K562 (cell line): ENCODE data around the gene GRIA4. TPM values are rescaled to one million over a fixed set of nuclear protein-coding genes. Genes with fewer than 3 reads are reported as not detected.

ENCODE experiments used
- ATAC-seq: fragments of 200-7000 bp; cut with Tn5 transposase; 3 replicates; pipeline ENCODE4 v1.9.1; 2020; ENCODE audit warnings: moderate library complexity
- BruUV-seq: library from RNA; stranded (reverse); fragments of 400-500 nt; replicated peaks from 2 replicates; lab custom pipeline; 2021; lab: Mats Ljungman, UMichigan
- CTCF ChIA-PET: fragments of 300-600 bp; formaldehyde crosslinking; extraction: SDS; loops from one replicate; lab custom pipeline; 2021; ENCODE audit warnings: low intra/inter-chr PET ratio; lab: Yijun Ruan, JAX
- POLR2A ChIA-PET: fragments of 300-600, 350-650 bp; sonication (Branson Sonifier 250); formaldehyde crosslinking; extraction: SDS; loops from one replicate; lab custom pipeline; 2021; ENCODE audit warnings: antibody characterized with exemption, inconsistent platforms; lab: Yijun Ruan, JAX
- DNase-seq, 4 experiments: peaks; one replicate each; pipeline versions ENCODE4 v3.0.0 to v3.0.0-alpha.2; 2011 to 2018; ENCODE audit warnings: low spot score in 3 of 4, mixed read lengths in 3 of 4; ENCODE audit errors: extremely low read depth in 1 of 4
- FAIRE-seq: peaks from 2 replicates; lab custom pipeline; 2011; peaks lifted over from hg19 to GRCh38; lab: Jason Lieb, UNC
- H2AFZ ChIP-seq: 2 replicates; pipeline ENCODE4 v1.6.0; 2011; ENCODE audit warnings: low read depth, low read length, control low read depth, inconsistent platforms
- H3K27ac ChIP-seq: fragments of 200-600 bp; 3 replicates; pipeline ENCODE4 v1.8.0; 2011; ENCODE audit warnings: low read depth, mild to moderate bottlenecking, control low read depth, inconsistent platforms, low read length, moderate library complexity, mixed read lengths; ENCODE audit errors: extremely low read depth
- H3K27me3 ChIP-seq, 2 experiments: fragments of 300-600 bp in 1 of 2; 2 replicates in 1 of 2; 3 replicates in 1 of 2; pipeline versions ENCODE4 v1.6.0 to v1.8.0; 2011; ENCODE audit warnings: inconsistent platforms in 2 of 2, low read length in 2 of 2, mild to moderate bottlenecking in 1 of 2, mixed read lengths in 1 of 2, moderate library complexity in 1 of 2; ENCODE audit not compliant: control insufficient read depth in 2 of 2, insufficient read depth in 2 of 2
- H3K36me3 ChIP-seq: fragments of 300-600 bp; 3 replicates; pipeline ENCODE4 v1.8.0; 2011; ENCODE audit warnings: mild to moderate bottlenecking, low read length, inconsistent platforms; ENCODE audit not compliant: control insufficient read depth, insufficient read depth
- H3K4me1 ChIP-seq, 2 experiments: fragments of 200-600 bp in 1 of 2; replicated peaks in 1 of 2; 2 replicates in 1 of 2; 3 replicates in 1 of 2; pipeline versions ENCODE4 v1.5.1 to v1.8.0; 2011; ENCODE audit warnings: inconsistent platforms in 2 of 2, low read length in 2 of 2, mild to moderate bottlenecking in 1 of 2, mixed read lengths in 1 of 2, moderate library complexity in 1 of 2; ENCODE audit not compliant: control insufficient read depth in 2 of 2, insufficient read depth in 2 of 2
- H3K4me2 ChIP-seq: 2 replicates; pipeline ENCODE4 v1.6.1; 2011; ENCODE audit warnings: low read length, control low read depth, inconsistent platforms, mixed read lengths; ENCODE audit not compliant: insufficient read depth
- H3K4me3 ChIP-seq: fragments of 200-600 bp; sonication (generic), shearing (Covaris generic); 2 replicates; pipeline ENCODE4 v1.5.1; 2016; ENCODE audit warnings: control low read depth, inconsistent platforms
- H3K79me2 ChIP-seq: fragments of 200-600 bp; 3 replicates; pipeline ENCODE4 v1.8.0; 2011; ENCODE audit warnings: low read length, inconsistent platforms; ENCODE audit not compliant: control insufficient read depth, insufficient read depth
- H3K9ac ChIP-seq, 2 experiments: 2 replicates each; pipeline versions ENCODE4 v1.6.0 to v1.6.1; 2011; ENCODE audit warnings: low read depth in 2 of 2, low read length in 2 of 2, control low read depth in 1 of 2, inconsistent platforms in 1 of 2, mild to moderate bottlenecking in 1 of 2, mixed read lengths in 1 of 2; ENCODE audit not compliant: insufficient read depth in 1 of 2
- H3K9me1 ChIP-seq: one replicate; pipeline ENCODE4 v1.6.0; 2011; ENCODE audit warnings: inconsistent platforms, mild to moderate bottlenecking, low read length, moderate library complexity; ENCODE audit not compliant: control insufficient read depth, insufficient read depth
- H3K9me3 ChIP-seq: replicated peaks from 2 replicates; pipeline ENCODE4 v1.5.1; 2011; ENCODE audit warnings: low read depth, low read length, inconsistent platforms; ENCODE audit not compliant: control insufficient read depth, insufficient read depth
- H4K20me1 ChIP-seq: replicated peaks from 2 replicates; pipeline ENCODE4 v1.6.1; 2011; ENCODE audit warnings: low read length, inconsistent platforms, mixed read lengths; ENCODE audit not compliant: control insufficient read depth, insufficient read depth
- BCL6 ChIP-seq: fragments of 250-450 bp; sonication (Bioruptor Pico); IDR thresholded peaks from 2 replicates; pipeline ENCODE4 v1.4.0; 2020
- CAMTA2 ChIP-seq: fragments of 250-450 bp; sonication (Bioruptor Pico); conservative IDR thresholded peaks from 2 replicates; pipeline ENCODE4 v1.5.1; 2022
- ETS2 ChIP-seq: IDR thresholded peaks from 2 replicates; pipeline ENCODE4 v1.6.1; 2016; ENCODE audit warnings: borderline replicate concordance, missing genetic modification characterization, mild to moderate bottlenecking, moderate library complexity, missing compliant biosample characterization; ENCODE audit not compliant: poor library complexity, severe bottlenecking
- LARP7 ChIP-seq: fragments of 450-650 bp; IDR thresholded peaks from 2 replicates; pipeline ENCODE4 v1.6.1; 2016
- MEIS2 ChIP-seq: fragments of 450-650 bp; IDR thresholded peaks from 2 replicates; pipeline ENCODE4 v1.6.1; 2014; ENCODE audit warnings: mild to moderate bottlenecking; ENCODE audit not compliant: partially characterized antibody
- PCBP2 ChIP-seq: fragments of 200-400 bp; formaldehyde crosslinking; IDR thresholded peaks from 2 replicates; pipeline ENCODE4 v1.6.1; 2018; ENCODE audit warnings: low read length, low read depth, mild to moderate bottlenecking, moderate library complexity; ENCODE audit not compliant: poor library complexity, severe bottlenecking
- PML ChIP-seq: IDR thresholded peaks from 2 replicates; pipeline ENCODE4 v1.6.1; 2012; ENCODE audit warnings: low read length, inconsistent platforms
- PRMT5 ChIP-seq: sonication (generic); formaldehyde crosslinking; IDR thresholded peaks from 2 replicates; pipeline ENCODE4 v1.5.0; 2020; ENCODE audit warnings: missing genetic modification reagents
- RAD51 ChIP-seq: fragments of 450-650 bp; IDR thresholded peaks from 2 replicates; pipeline ENCODE4 v1.7.1; 2016; ENCODE audit warnings: low read depth, mild to moderate bottlenecking, borderline replicate concordance
- SIRT6 ChIP-seq: IDR thresholded peaks from one replicate; pipeline ENCODE4 v1.6.1; 2012; ENCODE audit warnings: low read depth, mild to moderate bottlenecking, control low read depth, inconsistent platforms, low read length, moderate library complexity
- STAT5A ChIP-seq: IDR thresholded peaks from 2 replicates; pipeline ENCODE4 v1.6.1; 2012; ENCODE audit warnings: low read length, inconsistent platforms, borderline replicate concordance
- TSC22D4 ChIP-seq: fragments of 450-650 bp; IDR thresholded peaks from 2 replicates; pipeline ENCODE4 v1.6.1; 2016; ENCODE audit warnings: missing genetic modification characterization, missing biosample characterization, control low read depth
- ZNF232 ChIP-seq: sonication (generic); formaldehyde crosslinking; IDR thresholded peaks from 2 replicates; pipeline ENCODE4 v1.8.0; 2022; ENCODE audit warnings: mild to moderate bottlenecking, missing genetic modification reagents
- ZNF274 ChIP-seq: IDR thresholded peaks from 2 replicates; pipeline ENCODE4 v1.6.1; 2011; ENCODE audit warnings: low read depth, mild to moderate bottlenecking, low read length, moderate library complexity, borderline replicate concordance
- ZNF445 ChIP-seq: fragments of 250-450 bp; sonication (Bioruptor Pico); IDR thresholded peaks from 2 replicates; pipeline ENCODE4 v1.4.0; 2020; ENCODE audit warnings: low read depth, mild to moderate bottlenecking, moderate library complexity
- in situ Hi-C: fragments of 300-500 bp; cut with MboI; formaldehyde crosslinking; loops from 4 replicates; pipeline ENCODE4 v1.15.0; 2018; ENCODE audit warnings: inconsistent platforms, mixed read lengths
- intact Hi-C: fragments of 100-400 bp; cut with micrococcal nuclease; formaldehyde crosslinking; loops from 2 replicates; pipeline ENCODE4 v1.14.2; 2022
- polyA plus RNA-seq, 8 experiments: library from polyadenylated mRNA; depleted of rRNA in 4 of 8; stranded (reverse) in 5 of 8; unstranded in 3 of 8; fragments of >200 nt; fragmentation: Nextera tagmentation in 2 of 8; fragmentation: Illumina TruSeq in 1 of 8; extraction: Ambion mirVana in 2 of 8; extraction: Trizol in 1 of 8; gene quantifications; 2 replicates each; pipeline versions ENCODE4 v1.2.1 to v1.2.3, GENCODE V29; 2011 to 2014; ENCODE audit warnings: inconsistent platforms in 1 of 8, missing spikeins in 1 of 8
- total RNA-seq, 7 experiments: library from RNA; depleted of rRNA in 6 of 7; stranded (reverse); fragments of >200 nt in 6 of 7; fragmentation: Illumina TruSeq in 2 of 7; extraction: Trizol in 2 of 7; gene quantifications; 2 replicates each; pipeline versions ENCODE4 v1.2.1 to v1.2.3, GENCODE V29; 2011 to 2021; ENCODE audit warnings: low replicate concordance in 1 of 7
- TF ChIP-seq, protein P1 (sequence below): fragments of 250-450 bp; sonication (Bioruptor Pico); IDR thresholded peaks from 2 replicates; pipeline ENCODE4 v1.8.0; 2021; ENCODE audit warnings: moderate library complexity, mild to moderate bottlenecking, inconsistent platforms
- TF ChIP-seq, protein P2 (sequence below): sonication (generic); formaldehyde crosslinking; IDR thresholded peaks from 2 replicates; pipeline ENCODE4 v1.8.1; 2022; ENCODE audit warnings: missing genetic modification reagents
- TF ChIP-seq, protein P3 (sequence below): fragments of 450-650 bp; IDR thresholded peaks from 2 replicates; pipeline ENCODE4 v1.6.1; 2017; ENCODE audit warnings: mild to moderate bottlenecking, moderate library complexity
- TF ChIP-seq, protein P4 (sequence below): fragments of 450-650 bp; IDR thresholded peaks from 2 replicates; pipeline ENCODE4 v1.6.1; 2014; ENCODE audit warnings: low read depth, mild to moderate bottlenecking, moderate library complexity, borderline replicate concordance

GRIA4 gene
- total and polyA plus RNA-seq, 9 of the 15 experiments (the other 6 are each of a cell fraction or from before 2014, with no cell fraction given), result not detected

- no peak for ATAC-seq
- Histone ChIP-seq H4K20me1 (no peaks in the 10 kb centered on the region), H3K79me2 (no peaks in the 10 kb centered on the region), H3K27me3 (no peaks in the 10 kb centered on the region), H3K9me3 (no peaks in the 10 kb centered on the region; the same call in 1 of the 2 replicates), H3K4me2 (no peak overlapping the region), H3K4me1 (no peaks in the 10 kb centered on the region), H2AFZ (no peak overlapping the region), H3K4me3 (no peak overlapping the region), H3K9me1 (no peaks in the 10 kb centered on the region), H3K9ac (no peak overlapping the region), H3K27ac (no peak overlapping the region), H3K36me3 (no peaks in the 10 kb centered on the region)
- no peak for FAIRE-seq
- POLR2A ChIA-PET, result no interaction called here
- BruUV-seq, result no TSS peak
- TF ChIP-seq PCBP2 (no peak), ZNF232 (CRISPR knock-in tag) (no peak), BCL6 (CRISPR knock-in tag) (no peak), ETS2 (no peak), TSC22D4 (tag) (no peak), SIRT6 (no peak), RAD51 (no peak), PRMT5 (CRISPR knock-in tag) (no peak), MEIS2 (no peak), CAMTA2 (no peak), ZNF274 (no peak), PML (no peak), STAT5A (no peak), ZNF445 (CRISPR knock-in tag) (no peak), LARP7 (no peak)
- TF ChIP-seq, protein P1, sequence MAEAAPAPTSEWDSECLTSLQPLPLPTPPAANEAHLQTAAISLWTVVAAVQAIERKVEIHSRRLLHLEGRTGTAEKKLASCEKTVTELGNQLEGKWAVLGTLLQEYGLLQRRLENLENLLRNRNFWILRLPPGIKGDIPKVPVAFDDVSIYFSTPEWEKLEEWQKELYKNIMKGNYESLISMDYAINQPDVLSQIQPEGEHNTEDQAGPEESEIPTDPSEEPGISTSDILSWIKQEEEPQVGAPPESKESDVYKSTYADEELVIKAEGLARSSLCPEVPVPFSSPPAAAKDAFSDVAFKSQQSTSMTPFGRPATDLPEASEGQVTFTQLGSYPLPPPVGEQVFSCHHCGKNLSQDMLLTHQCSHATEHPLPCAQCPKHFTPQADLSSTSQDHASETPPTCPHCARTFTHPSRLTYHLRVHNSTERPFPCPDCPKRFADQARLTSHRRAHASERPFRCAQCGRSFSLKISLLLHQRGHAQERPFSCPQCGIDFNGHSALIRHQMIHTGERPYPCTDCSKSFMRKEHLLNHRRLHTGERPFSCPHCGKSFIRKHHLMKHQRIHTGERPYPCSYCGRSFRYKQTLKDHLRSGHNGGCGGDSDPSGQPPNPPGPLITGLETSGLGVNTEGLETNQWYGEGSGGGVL (CRISPR knock-in tag), result no peak
- TF ChIP-seq, protein P2, sequence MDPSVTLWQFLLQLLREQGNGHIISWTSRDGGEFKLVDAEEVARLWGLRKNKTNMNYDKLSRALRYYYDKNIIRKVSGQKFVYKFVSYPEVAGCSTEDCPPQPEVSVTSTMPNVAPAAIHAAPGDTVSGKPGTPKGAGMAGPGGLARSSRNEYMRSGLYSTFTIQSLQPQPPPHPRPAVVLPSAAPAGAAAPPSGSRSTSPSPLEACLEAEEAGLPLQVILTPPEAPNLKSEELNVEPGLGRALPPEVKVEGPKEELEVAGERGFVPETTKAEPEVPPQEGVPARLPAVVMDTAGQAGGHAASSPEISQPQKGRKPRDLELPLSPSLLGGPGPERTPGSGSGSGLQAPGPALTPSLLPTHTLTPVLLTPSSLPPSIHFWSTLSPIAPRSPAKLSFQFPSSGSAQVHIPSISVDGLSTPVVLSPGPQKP (CRISPR knock-in tag), result no peak
- TF ChIP-seq, protein P3, sequence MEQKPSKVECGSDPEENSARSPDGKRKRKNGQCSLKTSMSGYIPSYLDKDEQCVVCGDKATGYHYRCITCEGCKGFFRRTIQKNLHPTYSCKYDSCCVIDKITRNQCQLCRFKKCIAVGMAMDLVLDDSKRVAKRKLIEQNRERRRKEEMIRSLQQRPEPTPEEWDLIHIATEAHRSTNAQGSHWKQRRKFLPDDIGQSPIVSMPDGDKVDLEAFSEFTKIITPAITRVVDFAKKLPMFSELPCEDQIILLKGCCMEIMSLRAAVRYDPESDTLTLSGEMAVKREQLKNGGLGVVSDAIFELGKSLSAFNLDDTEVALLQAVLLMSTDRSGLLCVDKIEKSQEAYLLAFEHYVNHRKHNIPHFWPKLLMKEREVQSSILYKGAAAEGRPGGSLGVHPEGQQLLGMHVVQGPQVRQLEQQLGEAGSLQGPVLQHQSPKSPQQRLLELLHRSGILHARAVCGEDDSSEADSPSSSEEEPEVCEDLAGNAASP, result no peak
- TF ChIP-seq, protein P4, sequence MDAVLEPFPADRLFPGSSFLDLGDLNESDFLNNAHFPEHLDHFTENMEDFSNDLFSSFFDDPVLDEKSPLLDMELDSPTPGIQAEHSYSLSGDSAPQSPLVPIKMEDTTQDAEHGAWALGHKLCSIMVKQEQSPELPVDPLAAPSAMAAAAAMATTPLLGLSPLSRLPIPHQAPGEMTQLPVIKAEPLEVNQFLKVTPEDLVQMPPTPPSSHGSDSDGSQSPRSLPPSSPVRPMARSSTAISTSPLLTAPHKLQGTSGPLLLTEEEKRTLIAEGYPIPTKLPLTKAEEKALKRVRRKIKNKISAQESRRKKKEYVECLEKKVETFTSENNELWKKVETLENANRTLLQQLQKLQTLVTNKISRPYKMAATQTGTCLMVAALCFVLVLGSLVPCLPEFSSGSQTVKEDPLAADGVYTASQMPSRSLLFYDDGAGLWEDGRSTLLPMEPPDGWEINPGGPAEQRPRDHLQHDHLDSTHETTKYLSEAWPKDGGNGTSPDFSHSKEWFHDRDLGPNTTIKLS, result no peak
- DNase-seq, result no peak
- CTCF ChIA-PET, result no interaction called here
- intact Hi-C loops, result no loop called here
- in situ Hi-C loops, result no loop called here
Measured at GRCh38 chr11:105632316-105632715, 22.4 kb downstream of the GRIA4 start.
